Posterior vena cava (tissue), 2 donors: ENCODE measurements around the gene FRMD3. TPM values are rescaled to one million over a fixed set of nuclear protein-coding genes. Genes with fewer than 3 reads are reported as not detected.

ENCODE experiments used
- DNase-seq: peaks from one replicate; pipeline ENCODE4 v3.0.0-alpha.2; 2020; ENCODE audit warnings: low spot score
- intact Hi-C, 2 donors: fragments of 100-400 bp; cut with DNase I; formaldehyde crosslinking; loops; one replicate each; pipeline versions ENCODE4 v1.14.1 to v1.14.2; 2022 to 2023
- total RNA-seq, 2 donors: library from RNA; stranded (reverse); fragmentation: NEBNext Ultra II Directional; extraction: Animal tissue kit (Norgen Biotek cat#: 25700); gene quantifications; one replicate each; pipeline ENCODE4 v1.2.1, GENCODE V29; 2021
- donor health status: DM: yes; HTN: yes; CAD: no.
- donor health status: DM: yes; HTN: yes; CAD: no.

FRMD3 gene
- total RNA-seq, 2 donors from 2014 or later: 5.1 TPM

- intact Hi-C loops: loop anchor here in 1 of 2 donors (1.0 kb wide), 1 partner anchor 17 kb away; no protein-coding TSS in a partner anchor
- DNase-seq: no peak
These were observed 257.9 kb downstream of the FRMD3 start for GRCh38 chr9:83280268-83280667.

DNA sequence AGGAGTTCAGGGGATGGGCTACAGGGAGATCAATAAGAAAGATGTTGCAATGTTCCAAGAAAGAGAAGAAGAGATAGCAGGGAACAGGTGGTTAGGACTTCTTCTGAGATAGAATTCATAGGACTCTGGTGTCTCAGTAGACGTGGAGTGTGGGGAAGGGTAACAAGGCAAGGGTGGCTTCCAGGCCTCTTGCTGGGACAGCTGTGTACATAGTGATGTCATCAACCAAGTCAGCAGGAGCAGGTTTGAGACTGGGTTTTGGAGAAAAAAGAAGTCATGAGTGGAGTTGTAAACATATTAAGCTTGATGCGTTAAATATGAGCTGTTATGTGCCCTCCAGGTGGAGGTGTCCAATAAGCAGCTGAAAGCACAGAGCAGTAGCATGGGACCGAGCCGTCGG, 263.4 kb downstream of the FRMD3 start:
- DNase-seq: no peak
- intact Hi-C loops: no loop called here

GRCh38 chr9:83271665-83272071, 266.5 kb downstream of the FRMD3 start:
- DNase-seq: no peak
- intact Hi-C loops: no loop called here

GRCh38 chr9:83270116-83270515, 268.1 kb downstream of the FRMD3 start:
- no peak for DNase-seq
- intact Hi-C loops: no loop called here

DNA sequence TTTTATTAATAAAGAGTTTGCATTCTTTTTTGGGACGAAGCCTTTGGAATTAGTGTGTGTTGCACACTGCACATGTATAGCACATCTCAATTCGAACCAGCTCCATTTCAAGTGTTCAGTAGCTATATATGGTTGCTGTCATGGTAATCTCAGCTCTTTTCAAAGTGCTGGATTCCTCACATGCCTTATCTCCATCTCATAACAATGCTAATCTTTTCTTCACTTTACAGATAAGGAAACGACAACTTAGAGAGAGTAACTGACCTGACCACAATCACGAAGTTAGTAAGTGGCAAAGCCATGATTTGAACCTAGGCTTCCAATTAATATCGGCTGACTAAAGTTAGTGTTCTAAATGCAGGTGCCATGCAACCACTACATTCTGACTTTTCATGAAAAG, 270.5 kb downstream of the FRMD3 start:
- no peak for DNase-seq
- intact Hi-C loops: no loop called here

- intact Hi-C loops: no loop called here
- DNase-seq: no peak
These were observed 271.3 kb downstream of the FRMD3 start for GRCh38 chr9:83266666-83267496.

- DNase-seq: no peak
- intact Hi-C loops: no loop called here
These were observed 271.9 kb downstream of the FRMD3 start for GRCh38 chr9:83266331-83266665.

DNA sequence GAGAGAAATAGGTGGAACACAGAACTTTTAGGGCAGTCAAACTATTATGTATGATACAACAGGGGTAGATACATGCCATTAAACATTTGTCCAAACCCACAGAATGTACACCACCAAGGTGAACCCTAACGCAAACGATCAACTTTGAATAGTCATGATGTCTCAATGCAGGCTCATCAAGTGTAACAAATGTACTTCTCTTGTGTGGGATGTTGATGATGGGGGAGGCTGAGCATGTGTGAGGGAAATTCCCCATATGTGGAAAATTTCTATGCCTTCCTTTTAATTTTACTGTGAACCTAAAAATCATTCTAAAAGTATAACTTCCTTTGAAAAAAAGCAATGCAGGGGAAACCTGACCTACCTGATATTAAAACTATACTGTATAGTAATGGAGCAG, 273.9 kb downstream of the FRMD3 start:
- no peak for DNase-seq
- intact Hi-C loops: no loop called here

DNA sequence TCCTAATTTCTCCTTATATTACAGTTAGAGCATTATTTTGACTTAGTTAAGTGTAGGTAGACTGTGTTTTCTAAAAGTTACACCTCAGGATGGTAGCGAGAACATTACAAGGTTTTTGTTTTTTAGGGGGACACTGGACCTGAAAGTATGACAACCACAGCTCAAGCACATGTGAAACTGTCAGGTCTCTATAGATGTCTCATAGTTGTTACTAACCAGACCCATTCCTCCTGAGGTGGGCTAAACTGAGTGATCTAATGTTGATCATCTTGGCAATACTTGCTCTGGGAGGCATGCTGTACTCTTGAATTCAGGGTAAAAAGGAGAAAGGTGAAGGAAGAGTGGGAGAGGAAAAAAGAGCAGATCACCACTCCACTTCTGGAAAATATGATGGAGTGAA, 278.6 kb downstream of the FRMD3 start:
- DNase-seq: no peak
- intact Hi-C loops: no loop called here

DNA sequence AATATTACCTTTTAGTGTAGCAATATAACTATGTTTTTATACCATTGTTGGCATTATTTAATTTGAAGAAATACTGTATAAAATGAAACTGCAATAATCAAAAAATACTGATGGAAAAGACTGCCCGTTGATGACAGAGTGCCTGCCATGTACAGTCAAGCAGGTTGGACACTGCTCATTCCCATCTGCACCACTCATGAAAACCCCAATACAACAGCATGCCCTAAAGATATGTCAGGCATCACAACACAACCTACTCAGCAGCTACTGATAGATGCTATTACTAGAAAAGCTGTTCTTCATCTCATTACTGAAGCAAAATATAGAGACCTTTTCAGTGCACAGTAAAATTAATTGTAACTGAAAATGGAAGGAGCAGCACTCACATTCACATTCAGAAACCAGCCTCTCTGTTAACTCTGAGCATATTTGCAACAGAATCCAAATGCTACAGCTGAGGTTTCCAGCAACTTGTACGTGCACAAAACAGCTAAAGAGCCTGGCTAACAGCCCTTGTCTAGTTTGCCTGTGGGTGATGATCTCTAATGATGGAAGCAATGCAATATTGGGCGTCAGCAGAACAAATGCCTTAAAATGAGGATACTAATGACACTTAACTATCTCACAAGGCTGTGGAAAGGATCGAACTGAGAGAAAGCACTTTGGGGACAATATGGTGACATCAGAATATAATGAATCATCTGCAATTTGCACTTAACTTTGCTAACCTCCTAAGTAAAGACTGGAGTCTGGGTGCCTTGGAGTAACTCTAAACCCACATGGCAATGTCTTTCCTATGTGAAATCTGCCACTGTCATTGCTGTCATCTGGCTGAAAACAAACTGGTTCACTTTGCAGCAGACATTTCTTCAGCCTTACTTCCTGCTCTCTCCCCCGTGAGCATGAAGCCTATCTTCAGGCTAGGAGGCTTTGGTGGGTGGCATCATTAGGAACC, 280.0 kb downstream of the FRMD3 start:
- DNase-seq: no peak
- intact Hi-C loops: no loop called here

GRCh38 chr9:83247732-83248131, 290.5 kb downstream of the FRMD3 start:
- intact Hi-C loops: no loop called here
- no peak for DNase-seq

DNA sequence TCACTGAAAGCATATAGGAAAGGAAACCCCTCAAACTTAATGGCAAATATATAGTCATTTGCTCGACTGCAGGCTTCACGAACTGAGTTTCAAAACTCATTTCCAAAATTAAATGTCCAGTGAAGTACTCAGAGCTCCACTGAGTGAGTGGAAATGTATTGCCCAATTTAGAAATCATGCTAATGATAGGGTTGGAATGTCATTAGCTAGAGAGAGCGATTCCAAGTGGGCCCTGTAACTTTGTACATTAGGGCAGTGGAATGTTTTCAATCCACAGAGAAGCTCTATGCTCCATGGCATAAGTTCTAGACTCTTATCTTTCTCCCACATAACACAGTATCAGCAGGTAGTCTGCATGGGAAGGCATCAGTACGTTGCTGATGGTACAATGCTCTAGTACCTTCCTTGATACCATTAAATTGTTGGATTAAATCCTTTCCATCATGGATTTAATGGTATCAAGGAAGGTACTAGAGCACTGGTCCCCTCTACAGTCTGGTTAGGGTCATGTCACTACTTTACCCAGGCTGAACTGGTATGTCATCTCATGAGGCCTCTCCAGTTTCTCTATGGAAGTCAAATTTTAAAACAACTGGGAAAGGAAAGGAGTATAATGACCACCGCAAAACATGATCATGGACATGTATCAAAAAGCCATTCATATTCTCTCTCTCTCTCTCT, 292.1 kb downstream of the FRMD3 start:
- no peak for DNase-seq
- intact Hi-C loops: no loop called here

- no peak for DNase-seq
- intact Hi-C loops: no loop called here
These were observed 296.1 kb downstream of the FRMD3 start for GRCh38 chr9:83242066-83242465.

GRCh38 chr9:83240671-83241070, 297.5 kb downstream of the FRMD3 start:
- DNase-seq: no peak
- intact Hi-C loops: no loop called here

DNA sequence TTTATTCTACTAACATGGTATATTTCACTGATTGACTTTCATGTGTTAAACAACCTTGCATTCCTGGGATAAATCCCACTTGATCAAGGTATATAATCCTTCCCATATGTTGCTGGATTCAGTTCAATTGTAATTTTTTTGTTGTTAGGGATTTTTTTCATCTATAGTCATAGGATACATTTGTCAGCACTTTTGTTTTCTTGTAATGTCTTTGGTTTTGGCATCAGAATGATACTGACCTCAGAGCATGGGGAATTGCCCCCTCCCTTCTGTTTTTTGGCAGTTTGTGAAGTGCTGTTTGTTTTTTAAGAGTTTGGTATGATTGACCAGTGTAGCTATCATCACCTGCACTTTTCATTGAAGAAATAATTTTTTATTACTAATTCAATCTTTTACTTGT, 298.5 kb downstream of the FRMD3 start:
- intact Hi-C loops: no loop called here
- no peak for DNase-seq

DNA sequence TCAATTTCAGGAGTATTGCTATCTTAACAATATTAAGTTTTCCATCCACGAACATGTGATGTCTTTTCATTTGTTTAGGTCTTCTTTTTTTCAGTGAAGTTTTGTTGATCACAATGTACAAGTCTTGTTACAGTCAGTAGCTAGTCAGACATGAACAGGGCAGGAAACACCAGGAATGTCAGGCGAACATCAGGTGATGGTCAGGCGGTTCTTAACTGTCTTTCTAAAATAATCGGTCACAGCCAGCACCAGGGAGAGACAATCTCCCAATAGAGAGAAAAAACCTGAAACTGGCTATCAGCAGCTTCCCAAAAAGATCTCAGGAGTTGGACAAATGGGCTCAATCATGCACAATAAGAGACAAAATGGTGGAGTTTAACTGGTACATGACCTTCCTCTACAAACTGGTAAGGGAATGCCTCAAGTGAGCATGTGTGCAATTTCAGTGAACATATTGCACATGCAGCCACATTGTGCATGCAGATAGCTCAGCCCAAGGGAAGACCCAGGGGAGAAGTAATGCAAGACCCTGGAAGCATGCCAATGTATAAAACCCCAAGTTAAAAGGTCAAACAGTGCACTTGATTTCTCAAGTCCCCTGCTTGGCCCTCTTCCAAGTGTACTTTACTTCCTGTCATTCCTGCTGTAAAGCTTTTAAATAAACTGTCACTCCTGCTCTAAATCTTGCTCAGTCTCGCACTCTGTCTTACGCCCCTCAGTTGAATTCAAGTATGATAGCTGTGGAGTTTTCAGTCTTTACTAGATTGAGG, 299.1 kb downstream of the FRMD3 start:
- DNase-seq: no peak
- intact Hi-C loops: no loop called here

DNA sequence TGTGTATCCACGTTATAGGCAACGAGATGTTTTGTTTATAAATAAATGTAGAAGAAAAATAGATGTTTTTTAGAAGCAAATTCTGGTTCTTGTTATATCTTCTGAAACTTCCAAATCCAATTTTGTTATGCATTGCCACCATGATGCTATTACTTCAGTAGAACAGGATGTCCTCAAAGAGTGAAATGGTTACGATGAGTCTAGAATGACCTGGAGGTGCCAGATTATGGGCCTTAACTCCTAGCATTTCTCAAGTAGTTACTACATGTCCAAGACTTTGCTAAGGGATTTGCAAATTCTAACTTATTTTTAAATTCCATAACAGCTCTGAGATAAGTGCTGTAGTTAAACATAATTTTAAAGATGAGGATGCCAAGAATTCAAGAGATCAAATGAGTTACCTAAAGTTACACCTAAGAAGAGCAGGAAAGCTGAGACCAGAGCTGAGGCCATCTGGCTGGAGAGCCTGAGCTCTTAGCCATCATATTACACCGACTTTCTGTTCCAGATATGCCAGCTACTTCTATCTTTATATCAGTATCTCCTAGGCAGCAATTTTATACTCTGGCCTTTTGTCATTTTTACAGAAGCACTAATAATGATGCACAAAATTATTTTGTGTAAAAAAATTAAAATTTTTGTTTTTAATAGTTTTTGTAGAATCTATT, 302.0 kb downstream of the FRMD3 start:
- intact Hi-C loops: no loop called here
- no peak for DNase-seq

- DNase-seq: no peak
- intact Hi-C loops: no loop called here
These were observed 302.7 kb downstream of the FRMD3 start for GRCh38 chr9:83235526-83235925.

GRCh38 chr9:83234541-83234940, 303.7 kb downstream of the FRMD3 start:
- DNase-seq: no peak
- intact Hi-C loops: no loop called here
